GM19463 (cell line): Measurements from ENCODE around the gene TDP1.
"Not testable (repeated sequence)": the region's sequence is repeated elsewhere in the genome, so short reads cannot be mapped to it uniquely, and the experiment has no call there.

Experiments used
- ATAC-seq: cut with Tn5 transposase; IDR thresholded peaks from one replicate; pipeline ENCODE4 v1.9.1; 2021; ENCODE audit warnings: mild to moderate bottlenecking, moderate library complexity; ENCODE audit not compliant: unreplicated experiment

TDP1 gene

GRCh38 chr14:90042496-90043252 is 86.9 kb downstream of the TDP1 start:
- ATAC-seq = no peak

- no peak for ATAC-seq
These were observed 89.9 kb downstream of the TDP1 start for GRCh38 chr14:90045616-90046015.

GRCh38 chr14:90049390-90049789 is 93.7 kb downstream of the TDP1 start:
- no peak for ATAC-seq

GRCh38 chr14:90050271-90050670 is 94.5 kb downstream of the TDP1 start:
- ATAC-seq = no peak

GRCh38 chr14:90053044-90053443 is 97.3 kb downstream of the TDP1 start:
- ATAC-seq = no peak

- no peak for ATAC-seq
These were observed 99.1 kb downstream of the TDP1 start for GRCh38 chr14:90054803-90055202.

- ATAC-seq = no peak
These were observed 101.1 kb downstream of the TDP1 start for GRCh38 chr14:90056826-90057225.

GRCh38 chr14:90058876-90059458 is 103.2 kb downstream of the TDP1 start:
- ATAC-seq = no peak

GRCh38 chr14:90060312-90060964 is 104.7 kb downstream of the TDP1 start:
- peak; percentile 64 for ATAC-seq

GRCh38 chr14:90060965-90061684 is 105.4 kb downstream of the TDP1 start:
- peak; percentile 23 for ATAC-seq

- ATAC-seq = no peak
These were observed 106.0 kb downstream of the TDP1 start, which contains the start of gene KCNK13 for GRCh38 chr14:90061685-90062126. Gene KCNK13 (plus strand): TSS chr14:90061994. CDS start chr14:90062206, 212 bp downstream.

- no peak for ATAC-seq
These were observed 106.5 kb downstream of the TDP1 start for GRCh38 chr14:90062127-90062794.

- no peak for ATAC-seq
These were observed 107.3 kb downstream of the TDP1 start for GRCh38 chr14:90062822-90063539.

- no peak for ATAC-seq
These were observed 116.6 kb downstream of the TDP1 start for GRCh38 chr14:90072350-90072749.

- no peak for ATAC-seq
These were observed 123.8 kb downstream of the TDP1 start for GRCh38 chr14:90079576-90079975.

- ATAC-seq = no peak
These were observed 131.7 kb downstream of the TDP1 start for GRCh38 chr14:90087433-90087832.

- no peak for ATAC-seq
These were observed 132.4 kb downstream of the TDP1 start for GRCh38 chr14:90088176-90088575.

- ATAC-seq = not testable (repeated sequence)
These were observed 133.8 kb downstream of the TDP1 start for GRCh38 chr14:90089486-90089885.

- no peak for ATAC-seq
These were observed 135.7 kb downstream of the TDP1 start for GRCh38 chr14:90091393-90091792.
